Right forelimb (tissue), 1 donor: ENCODE data around the gene GRB10.
"Not testable (repeated sequence)": the region's sequence is repeated elsewhere in the genome, so short reads cannot be mapped to it uniquely, and the experiment has no call there.

ENCODE experiments used
- DNase-seq: peaks from one replicate; pipeline ENCODE4 v3.0.0-alpha.2; 2018

Gene GRB10

DNA sequence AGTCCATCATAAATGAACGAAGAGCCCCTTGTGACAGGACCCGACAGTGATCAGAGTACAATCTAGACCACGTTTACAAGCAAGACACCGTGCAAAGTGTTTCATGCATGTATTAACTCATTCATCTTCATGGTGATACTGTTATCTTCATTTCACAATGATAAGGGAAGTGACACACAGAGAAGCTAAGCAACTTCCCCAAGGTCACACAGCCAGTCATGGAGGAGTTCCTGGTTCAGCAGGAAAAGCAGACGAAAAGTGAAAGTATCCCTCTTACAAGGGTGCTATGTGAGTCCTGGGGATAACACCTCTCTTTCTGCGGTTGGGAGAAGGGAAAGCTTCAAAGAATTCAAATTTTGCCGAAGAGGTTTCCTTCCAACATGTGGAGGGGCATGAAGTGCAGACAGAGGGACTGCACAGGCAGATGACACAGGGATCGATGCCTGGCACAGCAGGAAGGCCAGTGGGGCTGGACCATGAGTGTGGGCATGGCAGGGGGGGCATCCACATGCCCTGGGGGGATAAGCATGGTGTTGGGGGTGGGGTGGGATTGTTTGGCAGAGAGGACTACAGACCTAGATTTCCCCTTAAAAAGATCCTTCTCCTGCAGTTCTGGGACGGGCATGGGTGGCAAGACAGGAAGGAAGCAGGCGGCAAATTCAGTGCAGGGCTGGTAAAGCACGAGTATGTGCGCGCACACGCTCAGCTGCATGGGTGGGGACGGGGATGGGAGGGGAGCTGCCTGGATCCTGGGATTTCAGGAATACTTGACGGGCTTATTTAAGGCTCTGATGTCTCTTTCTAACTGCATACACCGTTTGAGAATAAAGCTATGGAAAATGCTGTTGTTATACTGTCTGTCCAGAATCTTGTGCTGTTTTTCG lies 184.0 kb downstream of the GRB10 start:
- DNase-seq, result no peak

- DNase-seq, result no peak
These were observed 186.2 kb downstream of the GRB10 start for GRCh38 chr7:50596484-50596883.

- no peak for DNase-seq
These were observed 187.1 kb downstream of the GRB10 start for GRCh38 chr7:50595491-50596102.

DNA sequence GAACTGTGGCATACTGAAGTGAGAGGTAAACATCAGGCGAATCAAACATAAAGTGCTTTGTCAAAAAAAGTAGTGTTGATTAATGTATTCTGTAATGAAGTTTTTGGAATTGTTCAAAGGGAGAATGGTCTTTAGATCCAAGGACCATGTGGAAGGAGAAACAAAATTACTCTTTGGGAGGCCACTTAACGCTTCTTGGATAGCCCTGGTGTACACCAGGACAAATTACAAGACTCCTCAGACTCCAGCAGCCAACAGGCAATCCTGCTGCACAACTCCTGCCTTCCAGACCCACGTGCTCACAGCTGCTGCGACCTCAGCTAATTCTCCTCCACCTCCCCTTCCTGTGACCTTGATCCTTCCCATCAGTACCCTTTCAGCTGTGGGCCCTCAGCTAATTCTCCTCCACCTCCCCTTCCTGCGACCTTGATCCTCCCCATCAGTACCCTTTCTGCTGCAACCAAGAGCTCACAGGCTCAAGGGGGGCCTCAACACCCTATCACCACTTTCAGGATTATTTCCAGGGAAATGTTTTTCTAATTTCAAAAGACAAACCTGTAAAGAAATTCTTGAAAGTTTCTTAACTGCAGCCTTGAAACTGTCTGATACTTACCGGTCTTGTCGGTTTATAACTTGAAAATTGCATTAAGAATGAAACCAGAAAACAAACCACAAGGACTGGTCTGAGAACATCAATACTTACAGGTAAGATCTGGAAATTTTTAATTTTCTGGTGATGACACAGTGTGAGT lies 187.8 kb downstream of the GRB10 start:
- DNase-seq, result no peak

GRCh38 chr7:50594136-50594535 lies 188.6 kb downstream of the GRB10 start:
- no peak for DNase-seq

- DNase-seq, result no peak
These were observed 189.8 kb downstream of the GRB10 start for GRCh38 chr7:50592940-50593339.

GRCh38 chr7:50591480-50592438 lies 190.9 kb downstream of the GRB10 start:
- no peak for DNase-seq

DNA sequence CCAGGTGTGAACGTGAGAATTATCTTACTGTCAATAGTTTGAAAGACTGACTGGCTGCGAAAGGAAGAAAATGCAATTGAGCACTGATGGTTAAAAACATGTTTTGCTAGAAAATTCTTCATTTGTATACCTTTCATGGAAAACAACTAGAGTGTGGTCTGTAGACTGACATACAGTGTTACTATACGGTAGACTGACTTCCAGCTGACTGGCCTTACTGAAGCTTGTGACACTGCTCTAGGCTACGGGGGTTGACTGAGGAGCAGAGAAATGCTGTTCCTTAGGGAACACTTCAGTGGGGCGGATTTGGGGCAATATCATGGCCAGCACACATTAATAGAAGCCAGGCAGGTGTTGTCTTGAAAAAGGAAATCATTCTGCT lies 191.6 kb downstream of the GRB10 start:
- no peak for DNase-seq

GRCh38 chr7:50590535-50590934 lies 192.2 kb downstream of the GRB10 start:
- DNase-seq, result no peak

GRCh38 chr7:50589364-50589763 lies 193.3 kb downstream of the GRB10 start:
- DNase-seq, result no peak

- DNase-seq, result no peak
These were observed 193.8 kb downstream of the GRB10 start for GRCh38 chr7:50588937-50589336.

DNA sequence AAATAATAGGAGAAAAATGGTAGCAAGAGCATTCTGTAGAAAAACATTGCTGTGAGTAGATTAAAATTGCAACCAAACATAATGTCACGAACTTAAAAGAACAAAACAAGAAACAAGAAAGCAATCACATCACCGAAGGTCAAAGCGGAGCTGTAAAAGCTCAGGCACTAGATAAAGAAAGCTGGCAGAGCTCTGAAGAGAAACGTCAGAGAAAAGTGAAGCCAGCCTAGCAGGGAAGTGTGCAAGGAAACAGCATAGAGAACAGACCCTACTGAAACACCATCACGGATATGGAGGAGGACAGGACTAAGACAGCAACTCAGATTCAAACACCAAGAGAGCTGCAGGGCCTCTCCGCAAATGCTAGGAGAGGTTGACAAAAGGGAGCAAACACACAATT lies 195.0 kb downstream of the GRB10 start:
- DNase-seq, result no peak

- no peak for DNase-seq
These were observed 197.8 kb downstream of the GRB10 start for GRCh38 chr7:50584793-50585408.

DNA sequence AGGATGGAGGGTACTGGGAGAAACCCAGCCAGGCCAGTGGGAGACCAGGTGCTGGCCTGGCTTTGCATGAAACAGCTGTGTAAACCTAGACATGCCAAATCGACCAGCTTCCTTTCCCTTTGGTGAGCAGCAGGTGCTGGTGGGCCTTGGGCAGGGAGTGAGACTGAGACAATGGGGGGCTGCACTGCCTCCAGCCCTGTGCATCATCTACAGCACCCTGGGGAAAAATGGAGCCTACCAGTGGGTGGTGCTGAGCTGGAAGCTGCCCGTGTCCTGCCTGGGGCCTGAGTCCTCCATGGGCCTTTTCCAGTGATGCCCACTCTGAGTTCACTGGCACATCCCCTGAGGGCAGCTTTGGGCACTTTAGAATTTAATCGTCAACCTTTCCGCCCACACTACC lies 198.3 kb downstream of the GRB10 start:
- DNase-seq, result no peak

- DNase-seq, result not testable (repeated sequence)
These were observed 199.4 kb downstream of the GRB10 start for GRCh38 chr7:50583295-50583694.

GRCh38 chr7:50582271-50582670 lies 200.4 kb downstream of the GRB10 start:
- DNase-seq, result not testable (repeated sequence)

GRCh38 chr7:50580666-50581065 lies 202.0 kb downstream of the GRB10 start:
- DNase-seq, result not testable (repeated sequence)

GRCh38 chr7:50580057-50580456 lies 202.6 kb downstream of the GRB10 start:
- no peak for DNase-seq

- not testable (repeated sequence) for DNase-seq
These were observed 204.6 kb downstream of the GRB10 start for GRCh38 chr7:50578105-50578504.

DNA sequence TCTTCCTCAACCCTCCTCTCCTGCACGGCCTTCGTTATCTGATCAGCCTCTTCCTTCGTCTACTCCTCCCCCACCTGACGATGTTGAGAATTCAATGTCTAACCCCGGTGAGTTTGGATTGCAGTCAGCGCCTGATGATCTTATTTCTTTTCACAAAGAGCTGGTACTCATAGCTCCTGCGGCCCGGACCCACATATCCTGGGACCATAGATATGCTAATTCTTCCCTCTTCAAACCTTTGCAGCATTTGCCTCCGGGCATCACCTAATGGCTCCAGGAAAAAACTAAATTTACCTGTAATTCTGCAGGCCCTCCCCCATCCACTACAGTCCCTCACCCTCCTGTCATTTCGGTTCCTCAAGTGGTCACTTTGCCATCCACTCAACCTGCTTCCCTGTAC lies 205.1 kb downstream of the GRB10 start:
- DNase-seq, result no peak

- DNase-seq, result not testable (repeated sequence)
These were observed 206.3 kb downstream of the GRB10 start for GRCh38 chr7:50576388-50576787.

DNA sequence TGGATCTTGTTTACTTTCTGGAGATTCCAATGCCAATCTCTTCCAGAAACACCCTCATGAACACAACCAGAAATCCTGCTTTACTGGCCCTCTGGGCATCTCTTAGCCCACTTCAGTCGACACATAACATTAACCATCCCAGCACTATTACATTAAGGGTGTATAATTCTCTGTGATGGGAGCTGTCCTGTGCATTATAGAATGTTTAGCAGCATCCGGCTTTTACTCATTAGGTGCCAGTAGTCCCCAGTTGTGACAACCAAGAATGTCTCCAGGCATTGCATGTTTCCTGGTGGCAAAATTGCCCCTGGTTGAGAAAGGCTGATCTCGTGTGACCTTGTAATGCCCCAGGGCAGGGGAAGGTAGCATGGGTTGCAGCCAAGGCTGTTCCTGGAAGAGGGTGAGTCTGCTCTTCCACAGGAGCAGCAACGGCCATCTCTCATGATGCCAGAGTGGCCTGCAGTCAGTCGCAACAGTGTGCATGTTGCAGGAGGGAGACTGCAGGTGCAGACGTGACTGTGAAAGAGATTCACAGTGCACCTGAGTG lies 214.9 kb downstream of the GRB10 start:
- no peak for DNase-seq
